Glomerular visceral epithelial cell (primary cell): ENCODE data around the gene PDIA4.
"Not testable (repeated sequence)": the region's sequence is repeated elsewhere in the genome, so short reads cannot be mapped to it uniquely, and the experiment has no call there.

Experiments used
- DNase-seq: peaks from one replicate; pipeline ENCODE4 v3.0.0-alpha.2; 2016; ENCODE audit errors: extremely low spot score

PDIA4 gene

GRCh38 chr7:149028346-149029109 is at the start of gene PDIA4:
TSS of gene PDIA4 (minus strand) at chr7:149028505. CDS start at chr7:149028408, 97 bp downstream.
- peak; percentile 99 for DNase-seq

- DNase-seq = no peak
Observed at GRCh38 chr7:149077594-149077993, 49.3 kb upstream of the PDIA4 start.

GRCh38 chr7:149075286-149075685 is 47.0 kb upstream of the PDIA4 start:
- DNase-seq = no peak

- DNase-seq = no peak
Observed at GRCh38 chr7:149074116-149074885, 46.0 kb upstream of the PDIA4 start.

GRCh38 chr7:149072438-149072775 is 44.1 kb upstream of the PDIA4 start:
- DNase-seq = no peak

- no peak for DNase-seq
Observed at GRCh38 chr7:149071641-149072437, 43.5 kb upstream of the PDIA4 start.

GRCh38 chr7:149071182-149071635 is 42.9 kb upstream of the PDIA4 start:
- no peak for DNase-seq

- no peak for DNase-seq
Observed at GRCh38 chr7:149070372-149071125, 42.2 kb upstream of the PDIA4 start.

- no peak for DNase-seq
Observed at GRCh38 chr7:149067869-149068268, 39.6 kb upstream of the PDIA4 start.

GRCh38 chr7:149063476-149063875 is 35.2 kb upstream of the PDIA4 start:
- DNase-seq = no peak

GRCh38 chr7:149062217-149062899 is 34.1 kb upstream of the PDIA4 start:
- DNase-seq = not testable (repeated sequence)

- DNase-seq = no peak
Observed at GRCh38 chr7:149060156-149060555, 31.9 kb upstream of the PDIA4 start.

GRCh38 chr7:149053885-149054284 is 25.6 kb upstream of the PDIA4 start:
- no peak for DNase-seq

- no peak for DNase-seq
Observed at GRCh38 chr7:149053384-149053783, 25.1 kb upstream of the PDIA4 start.

- DNase-seq = peak; percentile 21
Observed at GRCh38 chr7:149050941-149051340, 22.6 kb upstream of the PDIA4 start.

GRCh38 chr7:149048805-149049204 is 20.5 kb upstream of the PDIA4 start:
- no peak for DNase-seq

GRCh38 chr7:149046416-149046815 is 18.1 kb upstream of the PDIA4 start:
- DNase-seq = no peak

- DNase-seq = no peak
Observed at GRCh38 chr7:149043936-149044335, 15.6 kb upstream of the PDIA4 start.

- DNase-seq = no peak
Observed at GRCh38 chr7:149041350-149041749, 13.0 kb upstream of the PDIA4 start.

GRCh38 chr7:149038641-149039040 is 10.3 kb upstream of the PDIA4 start:
- DNase-seq = not testable (repeated sequence)

- no peak for DNase-seq
Observed at GRCh38 chr7:149036676-149037075, 8.4 kb upstream of the PDIA4 start.
